BLaER1 treated with 17β-estradiol and CSF1 and Interleukin-3, amounts not matched to agents 10 nM and 100 nM (cell line): ENCODE measurements around the gene GMNC.
"Not testable (repeated sequence)": the region's sequence is repeated elsewhere in the genome, so short reads cannot be mapped to it uniquely, and the experiment has no call there.

ENCODE experiments used
- H3K27ac ChIP-seq, 11 experiments: shearing (Covaris generic); formaldehyde crosslinking; 2 replicates each; pipeline ENCODE4 v1.8.1; 2022
- H3K27me3 ChIP-seq, 11 experiments: shearing (Covaris generic); formaldehyde crosslinking; 2 replicates each; pipeline ENCODE4 v1.8.1; 2022
- H3K36me3 ChIP-seq, 11 experiments: shearing (Covaris generic); formaldehyde crosslinking; 2 replicates each; pipeline ENCODE4 v1.8.1; 2022
- H3K4me1 ChIP-seq, 10 experiments: shearing (Covaris generic); formaldehyde crosslinking; 2 replicates each; pipeline ENCODE4 v1.8.1; 2022
- H3K4me2 ChIP-seq, 11 experiments: shearing (Covaris generic); formaldehyde crosslinking; 2 replicates each; pipeline ENCODE4 v1.8.1; 2022
- H3K4me3 ChIP-seq, 10 experiments: shearing (Covaris generic); formaldehyde crosslinking; 2 replicates each; pipeline ENCODE4 v1.8.1; 2022
- H3K9ac ChIP-seq, 11 experiments: shearing (Covaris generic); formaldehyde crosslinking; 2 replicates each; pipeline ENCODE4 v1.8.1; 2022
- H3K9me3 ChIP-seq, 11 experiments: shearing (Covaris generic); formaldehyde crosslinking; replicated peaks in 1 of 11; 2 replicates each; pipeline ENCODE4 v1.8.1; 2022
- H4K20me1 ChIP-seq, 11 experiments: shearing (Covaris generic); formaldehyde crosslinking; 2 replicates each; pipeline ENCODE4 v1.8.1; 2022
- Cebpa-rat ChIP-seq, 11 experiments: shearing (Covaris generic); IDR thresholded peaks; 2 replicates each; pipeline ENCODE4 v1.8.1; 2022

The GMNC gene

GRCh38 chr3:190877925-190878324 lies 15.4 kb upstream of the GMNC start:
- no peaks in the 10 kb centered on the region for H3K4me1 ChIP-seq
- TF ChIP-seq Cebpa-rat (IDR thresholded peaks at IDR 0.05) = no peak
- H3K9me3 ChIP-seq = no peaks in the 10 kb centered on the region; a peak in 1 of 22 replicates
- no peak overlapping the region for H3K4me3 ChIP-seq
- H3K36me3 ChIP-seq = no peaks in the 10 kb centered on the region
- H3K27ac ChIP-seq = no peak overlapping the region
- no peaks in the 10 kb centered on the region for H3K27me3 ChIP-seq
- H3K9ac ChIP-seq = no peak overlapping the region
- no peaks in the 10 kb centered on the region for H4K20me1 ChIP-seq
- no peak overlapping the region for H3K4me2 ChIP-seq

- not testable (repeated sequence) for H3K4me2 ChIP-seq, H3K36me3 ChIP-seq, H3K4me3 ChIP-seq, H3K27ac ChIP-seq, H3K27me3 ChIP-seq, H4K20me1 ChIP-seq, H3K9me3 ChIP-seq, H3K9ac ChIP-seq, H3K4me1 ChIP-seq
These were observed 13.9 kb upstream of the GMNC start for GRCh38 chr3:190876433-190876832.

- H3K4me3 ChIP-seq, H3K27me3 ChIP-seq, H3K4me1 ChIP-seq, H3K27ac ChIP-seq, H3K36me3 ChIP-seq, H3K4me2 ChIP-seq, H4K20me1 ChIP-seq, H3K9ac ChIP-seq, H3K9me3 ChIP-seq: not testable (repeated sequence)
These were observed 12.6 kb upstream of the GMNC start for GRCh38 chr3:190875061-190875460.

- H3K36me3 ChIP-seq = no peaks in the 10 kb centered on the region
- peaks cover 0 to 6% (median 0%) of the 10 kb centered on the region in 10 experiments; a peak in 1 of 20 replicates for H3K4me1 ChIP-seq
- H3K27me3 ChIP-seq = no peaks in the 10 kb centered on the region
- H3K27ac ChIP-seq = no peak overlapping the region
- no peak overlapping the region for H3K4me3 ChIP-seq
- H3K9me3 ChIP-seq = no peaks in the 10 kb centered on the region
- H4K20me1 ChIP-seq = no peaks in the 10 kb centered on the region
- TF ChIP-seq Cebpa-rat (IDR thresholded peaks at IDR 0.05) = no peak
- H3K4me2 ChIP-seq = no peak overlapping the region
- H3K9ac ChIP-seq = no peak overlapping the region
These were observed 7.6 kb upstream of the GMNC start for GRCh38 chr3:190870127-190870526.

GRCh38 chr3:190867071-190867470 lies 4.6 kb upstream of the GMNC start:
- Histone ChIP-seq H3K4me2 (no peak overlapping the region), H3K36me3 (no peaks in the 10 kb centered on the region), H4K20me1 (no peaks in the 10 kb centered on the region), H3K9ac (no peak overlapping the region), H3K4me3 (no peak overlapping the region), H3K27ac (no peak overlapping the region), H3K9me3 (peaks cover 0 to 7% (median 4%) of the 10 kb centered on the region in 11 experiments; a peak in 7 of 22 replicates), H3K4me1 (peaks cover 0 to 6% (median 0%) of the 10 kb centered on the region in 10 experiments; a peak in 1 of 20 replicates), H3K27me3 (no peaks in the 10 kb centered on the region)
- no peak for TF ChIP-seq Cebpa-rat (IDR thresholded peaks at IDR 0.05)

- Histone ChIP-seq H3K9ac (no peak overlapping the region), H3K27me3 (no peaks in the 10 kb centered on the region), H3K4me1 (peaks cover 0 to 3% (median 0%) of the 10 kb centered on the region in 10 experiments; a peak in 1 of 20 replicates), H3K4me2 (no peak overlapping the region), H3K9me3 (peaks cover 0 to 7% (median 4%) of the 10 kb centered on the region in 11 experiments; a peak in 7 of 22 replicates), H4K20me1 (no peaks in the 10 kb centered on the region), H3K36me3 (no peaks in the 10 kb centered on the region), H3K4me3 (no peak overlapping the region), H3K27ac (no peak overlapping the region)
- TF ChIP-seq Cebpa-rat (IDR thresholded peaks at IDR 0.05) = no peak
These were observed 3.3 kb upstream of the GMNC start for GRCh38 chr3:190865828-190866227.

- no peak overlapping the region for H3K4me3 ChIP-seq
- H3K9me3 ChIP-seq = peaks cover 0 to 7% (median 4%) of the 10 kb centered on the region in 11 experiments; a peak in 7 of 22 replicates
- no peaks in the 10 kb centered on the region for H3K36me3 ChIP-seq
- no peaks in the 10 kb centered on the region for H4K20me1 ChIP-seq
- no peaks in the 10 kb centered on the region for H3K4me1 ChIP-seq
- no peaks in the 10 kb centered on the region for H3K27me3 ChIP-seq
- no peak overlapping the region for H3K4me2 ChIP-seq
- no peak overlapping the region for H3K27ac ChIP-seq
- H3K9ac ChIP-seq = no peak overlapping the region
- TF ChIP-seq Cebpa-rat (IDR thresholded peaks at IDR 0.05) = no peak
These were observed 2.9 kb upstream of the GMNC start for GRCh38 chr3:190865419-190865818.

GRCh38 chr3:190864002-190864401 lies 1.5 kb upstream of the GMNC start:
- no peak overlapping the region for H3K27ac ChIP-seq
- peaks cover 0 to 7% (median 4%) of the 10 kb centered on the region in 11 experiments; a peak in 7 of 22 replicates for H3K9me3 ChIP-seq
- TF ChIP-seq Cebpa-rat (IDR thresholded peaks at IDR 0.05) = no peak
- H3K4me1 ChIP-seq = no peaks in the 10 kb centered on the region
- H3K27me3 ChIP-seq = no peaks in the 10 kb centered on the region
- H3K36me3 ChIP-seq = no peaks in the 10 kb centered on the region
- H4K20me1 ChIP-seq = no peaks in the 10 kb centered on the region
- no peak overlapping the region for H3K9ac ChIP-seq
- H3K4me2 ChIP-seq = no peak overlapping the region
- H3K4me3 ChIP-seq = no peak overlapping the region

GRCh38 chr3:190863119-190863465 lies 598 bp upstream of the GMNC start:
- Histone ChIP-seq H3K9ac (no peak overlapping the region), H3K27ac (no peak overlapping the region), H3K36me3 (no peaks in the 10 kb centered on the region), H3K4me1 (no peaks in the 10 kb centered on the region), H3K9me3 (peaks cover 0 to 7% (median 4%) of the 10 kb centered on the region in 11 experiments; a peak in 7 of 22 replicates), H4K20me1 (no peaks in the 10 kb centered on the region), H3K27me3 (no peaks in the 10 kb centered on the region), H3K4me3 (no peak overlapping the region), H3K4me2 (no peak overlapping the region)
- TF ChIP-seq Cebpa-rat (IDR thresholded peaks at IDR 0.05) = no peak

- no peak for TF ChIP-seq Cebpa-rat (IDR thresholded peaks at IDR 0.05)
- Histone ChIP-seq H3K4me1 (no peaks in the 10 kb centered on the region), H3K9ac (no peak overlapping the region), H3K36me3 (no peaks in the 10 kb centered on the region), H4K20me1 (no peaks in the 10 kb centered on the region), H3K4me3 (no peak overlapping the region), H3K9me3 (peaks cover 0 to 9% (median 4%) of the 10 kb centered on the region in 11 experiments; a peak in 7 of 22 replicates), H3K4me2 (no peak overlapping the region), H3K27me3 (no peaks in the 10 kb centered on the region), H3K27ac (no peak overlapping the region)
These were observed 2.0 kb downstream of the GMNC start for GRCh38 chr3:190860521-190860920.
